GM12878 (cell line): Measurements from ENCODE around the gene RBMS1.

Source experiments
- EP300 ChIP-seq, 2 experiments: fragments of 150-350 bp in 1 of 2; IDR thresholded peaks; 2 replicates each; pipeline ENCODE4 v1.6.1; 2011 to 2012; ENCODE audit warnings: low read depth in 2 of 2, low read length in 2 of 2, borderline replicate concordance in 1 of 2, improper control_type of control experiment in 1 of 2, inconsistent platforms in 1 of 2; ENCODE audit not compliant: control insufficient read depth in 1 of 2
- FOS ChIP-seq: IDR thresholded peaks from 3 replicates; pipeline ENCODE4 v1.6.1; 2011; ENCODE audit warnings: borderline replicate concordance; ENCODE audit not compliant: insufficient read length; ENCODE audit errors: extremely low read depth
- NFIC ChIP-seq: IDR thresholded peaks from 2 replicates; pipeline ENCODE4 v1.6.1; 2012; ENCODE audit warnings: low read depth, mild to moderate bottlenecking, inconsistent platforms, low read length, moderate library complexity
- NR2C2 ChIP-seq: IDR thresholded peaks from 2 replicates; pipeline ENCODE4 v1.6.1; 2011; ENCODE audit warnings: borderline replicate concordance, low read depth; ENCODE audit not compliant: control insufficient read depth, insufficient read length
- POLR2A ChIP-seq: IDR thresholded peaks from 2 replicates; pipeline ENCODE4 v1.6.1; 2011; ENCODE audit warnings: low read depth, mild to moderate bottlenecking, low read length
- RAD51 ChIP-seq: fragments of 450-650 bp; IDR thresholded peaks from 2 replicates; pipeline ENCODE4 v1.6.1; 2016; ENCODE audit warnings: moderate library complexity, mild to moderate bottlenecking, inconsistent platforms
- SUPT20H ChIP-seq: IDR thresholded peaks from 2 replicates; pipeline ENCODE4 v1.6.1; 2011; ENCODE audit warnings: low read depth, mild to moderate bottlenecking, low read length, moderate library complexity, borderline replicate concordance; ENCODE audit not compliant: control insufficient read depth
- ZNF274 ChIP-seq: IDR thresholded peaks from one replicate; pipeline ENCODE4 v1.8.0; 2011; ENCODE audit not compliant: insufficient read length, insufficient read depth
- TF ChIP-seq, protein P1 (sequence below): IDR thresholded peaks from 2 replicates; pipeline ENCODE4 v1.6.1; 2012; ENCODE audit warnings: low read depth, low read length, improper control_type of control experiment
- TF ChIP-seq, protein P2 (sequence below), 3 experiments: IDR thresholded peaks in 2 of 3; conservative IDR thresholded peaks in 1 of 3; 2 replicates each; pipeline ENCODE4 v1.5.1; 2011; ENCODE audit warnings: low read depth in 3 of 3, low read length in 3 of 3, mild to moderate bottlenecking in 3 of 3, control low read depth in 2 of 3, moderate library complexity in 2 of 3, inconsistent platforms in 1 of 3, mixed read lengths in 1 of 3; ENCODE audit not compliant: control insufficient read depth in 2 of 3, insufficient read depth in 1 of 3; ENCODE audit errors: extremely low read depth in 1 of 3
- TF ChIP-seq, protein P3 (sequence below): fragments of 450-650 bp; formaldehyde crosslinking; IDR thresholded peaks from 2 replicates; pipeline ENCODE4 v1.4.0; 2020; ENCODE audit warnings: mild to moderate bottlenecking, moderate library complexity
- TF ChIP-seq, protein P4 (sequence below): fragments of 450-650 bp; IDR thresholded peaks from 2 replicates; pipeline ENCODE4 v1.6.1; 2017; ENCODE audit warnings: mild to moderate bottlenecking

DNA sequence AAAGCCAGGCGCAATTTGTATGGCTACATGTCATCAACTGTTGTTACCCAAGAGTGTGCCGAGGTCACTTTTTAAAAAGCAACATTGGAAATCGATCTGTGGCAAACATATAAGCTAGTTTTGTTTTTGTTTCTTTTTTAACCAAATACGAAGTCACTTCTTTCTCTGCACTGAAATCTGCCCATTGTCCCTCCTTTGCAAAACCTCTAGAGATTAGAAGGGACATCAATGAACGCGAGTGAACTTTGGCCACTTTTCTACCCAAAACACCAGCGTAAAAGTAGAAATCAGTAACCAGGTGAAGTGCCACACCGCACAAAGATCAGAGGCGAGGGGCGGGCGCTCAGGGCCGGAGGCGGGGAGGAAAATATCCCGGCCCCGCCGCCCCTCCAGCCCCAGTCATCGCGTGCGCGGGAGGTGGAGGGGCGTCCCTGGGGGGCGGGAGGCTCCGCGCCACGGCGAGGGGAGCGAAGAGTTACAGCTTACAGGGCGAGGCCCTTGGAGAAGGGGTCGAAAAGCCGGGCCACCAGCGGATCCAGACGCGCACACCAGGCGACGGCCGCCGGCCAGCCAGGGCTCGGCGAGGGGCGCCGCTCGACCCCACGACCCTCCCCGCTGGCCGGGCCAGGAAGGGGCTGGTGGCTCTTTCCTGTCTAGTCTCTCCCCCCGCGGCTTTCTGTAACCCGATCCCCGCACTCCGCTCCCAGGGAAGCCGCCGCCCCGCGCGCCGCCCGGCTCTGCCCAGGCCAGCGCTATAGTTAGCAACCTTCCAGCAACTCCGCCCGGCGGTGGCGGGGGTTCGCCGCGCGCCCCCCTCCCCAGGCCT is 993 bp downstream of the RBMS1 start:
- TF ChIP-seq RAD51 (no peak), ZNF274 (no peak), POLR2A (no peak), EP300 (IDR thresholded peaks at IDR 0.05; ENCODE audit: borderline replicate concordance in 1 of 2, control insufficient read depth in 1 of 2, low read depth in 2 of 2, low read length in 2 of 2) (no peak), NR2C2 (no peak), NFIC (no peak), FOS (no peak), SUPT20H (no peak)
- TF ChIP-seq, protein P1, sequence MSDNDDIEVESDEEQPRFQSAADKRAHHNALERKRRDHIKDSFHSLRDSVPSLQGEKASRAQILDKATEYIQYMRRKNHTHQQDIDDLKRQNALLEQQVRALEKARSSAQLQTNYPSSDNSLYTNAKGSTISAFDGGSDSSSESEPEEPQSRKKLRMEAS, result no peak
- TF ChIP-seq, protein P2, sequence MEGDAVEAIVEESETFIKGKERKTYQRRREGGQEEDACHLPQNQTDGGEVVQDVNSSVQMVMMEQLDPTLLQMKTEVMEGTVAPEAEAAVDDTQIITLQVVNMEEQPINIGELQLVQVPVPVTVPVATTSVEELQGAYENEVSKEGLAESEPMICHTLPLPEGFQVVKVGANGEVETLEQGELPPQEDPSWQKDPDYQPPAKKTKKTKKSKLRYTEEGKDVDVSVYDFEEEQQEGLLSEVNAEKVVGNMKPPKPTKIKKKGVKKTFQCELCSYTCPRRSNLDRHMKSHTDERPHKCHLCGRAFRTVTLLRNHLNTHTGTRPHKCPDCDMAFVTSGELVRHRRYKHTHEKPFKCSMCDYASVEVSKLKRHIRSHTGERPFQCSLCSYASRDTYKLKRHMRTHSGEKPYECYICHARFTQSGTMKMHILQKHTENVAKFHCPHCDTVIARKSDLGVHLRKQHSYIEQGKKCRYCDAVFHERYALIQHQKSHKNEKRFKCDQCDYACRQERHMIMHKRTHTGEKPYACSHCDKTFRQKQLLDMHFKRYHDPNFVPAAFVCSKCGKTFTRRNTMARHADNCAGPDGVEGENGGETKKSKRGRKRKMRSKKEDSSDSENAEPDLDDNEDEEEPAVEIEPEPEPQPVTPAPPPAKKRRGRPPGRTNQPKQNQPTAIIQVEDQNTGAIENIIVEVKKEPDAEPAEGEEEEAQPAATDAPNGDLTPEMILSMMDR (IDR thresholded peaks at IDR 0.05 in 2 of 3, conservative IDR thresholded peaks at IDR 0.05 in 1 of 3; ENCODE audit: control insufficient read depth in 2 of 3, extremely low read depth in 1 of 3, insufficient read depth in 1 of 3, low read depth in 3 of 3, low read length in 3 of 3), result no peak
- TF ChIP-seq, protein P3, sequence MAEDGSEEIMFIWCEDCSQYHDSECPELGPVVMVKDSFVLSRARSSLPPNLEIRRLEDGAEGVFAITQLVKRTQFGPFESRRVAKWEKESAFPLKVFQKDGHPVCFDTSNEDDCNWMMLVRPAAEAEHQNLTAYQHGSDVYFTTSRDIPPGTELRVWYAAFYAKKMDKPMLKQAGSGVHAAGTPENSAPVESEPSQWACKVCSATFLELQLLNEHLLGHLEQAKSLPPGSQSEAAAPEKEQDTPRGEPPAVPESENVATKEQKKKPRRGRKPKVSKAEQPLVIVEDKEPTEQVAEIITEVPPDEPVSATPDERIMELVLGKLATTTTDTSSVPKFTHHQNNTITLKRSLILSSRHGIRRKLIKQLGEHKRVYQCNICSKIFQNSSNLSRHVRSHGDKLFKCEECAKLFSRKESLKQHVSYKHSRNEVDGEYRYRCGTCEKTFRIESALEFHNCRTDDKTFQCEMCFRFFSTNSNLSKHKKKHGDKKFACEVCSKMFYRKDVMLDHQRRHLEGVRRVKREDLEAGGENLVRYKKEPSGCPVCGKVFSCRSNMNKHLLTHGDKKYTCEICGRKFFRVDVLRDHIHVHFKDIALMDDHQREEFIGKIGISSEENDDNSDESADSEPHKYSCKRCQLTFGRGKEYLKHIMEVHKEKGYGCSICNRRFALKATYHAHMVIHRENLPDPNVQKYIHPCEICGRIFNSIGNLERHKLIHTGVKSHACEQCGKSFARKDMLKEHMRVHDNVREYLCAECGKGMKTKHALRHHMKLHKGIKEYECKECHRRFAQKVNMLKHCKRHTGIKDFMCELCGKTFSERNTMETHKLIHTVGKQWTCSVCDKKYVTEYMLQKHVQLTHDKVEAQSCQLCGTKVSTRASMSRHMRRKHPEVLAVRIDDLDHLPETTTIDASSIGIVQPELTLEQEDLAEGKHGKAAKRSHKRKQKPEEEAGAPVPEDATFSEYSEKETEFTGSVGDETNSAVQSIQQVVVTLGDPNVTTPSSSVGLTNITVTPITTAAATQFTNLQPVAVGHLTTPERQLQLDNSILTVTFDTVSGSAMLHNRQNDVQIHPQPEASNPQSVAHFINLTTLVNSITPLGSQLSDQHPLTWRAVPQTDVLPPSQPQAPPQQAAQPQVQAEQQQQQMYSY (CRISPR knock-in tag), result no peak
- TF ChIP-seq, protein P4, sequence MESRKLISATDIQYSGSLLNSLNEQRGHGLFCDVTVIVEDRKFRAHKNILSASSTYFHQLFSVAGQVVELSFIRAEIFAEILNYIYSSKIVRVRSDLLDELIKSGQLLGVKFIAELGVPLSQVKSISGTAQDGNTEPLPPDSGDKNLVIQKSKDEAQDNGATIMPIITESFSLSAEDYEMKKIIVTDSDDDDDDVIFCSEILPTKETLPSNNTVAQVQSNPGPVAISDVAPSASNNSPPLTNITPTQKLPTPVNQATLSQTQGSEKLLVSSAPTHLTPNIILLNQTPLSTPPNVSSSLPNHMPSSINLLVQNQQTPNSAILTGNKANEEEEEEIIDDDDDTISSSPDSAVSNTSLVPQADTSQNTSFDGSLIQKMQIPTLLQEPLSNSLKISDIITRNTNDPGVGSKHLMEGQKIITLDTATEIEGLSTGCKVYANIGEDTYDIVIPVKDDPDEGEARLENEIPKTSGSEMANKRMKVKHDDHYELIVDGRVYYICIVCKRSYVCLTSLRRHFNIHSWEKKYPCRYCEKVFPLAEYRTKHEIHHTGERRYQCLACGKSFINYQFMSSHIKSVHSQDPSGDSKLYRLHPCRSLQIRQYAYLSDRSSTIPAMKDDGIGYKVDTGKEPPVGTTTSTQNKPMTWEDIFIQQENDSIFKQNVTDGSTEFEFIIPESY, result no peak
